HG03097 (cell line): ENCODE measurements around the gene SGCA.

Experiments used
- ATAC-seq: cut with Tn5 transposase; IDR thresholded peaks from one replicate; pipeline ENCODE4 v1.9.1; 2021; ENCODE audit not compliant: unreplicated experiment, low FRiP score

SGCA gene

DNA sequence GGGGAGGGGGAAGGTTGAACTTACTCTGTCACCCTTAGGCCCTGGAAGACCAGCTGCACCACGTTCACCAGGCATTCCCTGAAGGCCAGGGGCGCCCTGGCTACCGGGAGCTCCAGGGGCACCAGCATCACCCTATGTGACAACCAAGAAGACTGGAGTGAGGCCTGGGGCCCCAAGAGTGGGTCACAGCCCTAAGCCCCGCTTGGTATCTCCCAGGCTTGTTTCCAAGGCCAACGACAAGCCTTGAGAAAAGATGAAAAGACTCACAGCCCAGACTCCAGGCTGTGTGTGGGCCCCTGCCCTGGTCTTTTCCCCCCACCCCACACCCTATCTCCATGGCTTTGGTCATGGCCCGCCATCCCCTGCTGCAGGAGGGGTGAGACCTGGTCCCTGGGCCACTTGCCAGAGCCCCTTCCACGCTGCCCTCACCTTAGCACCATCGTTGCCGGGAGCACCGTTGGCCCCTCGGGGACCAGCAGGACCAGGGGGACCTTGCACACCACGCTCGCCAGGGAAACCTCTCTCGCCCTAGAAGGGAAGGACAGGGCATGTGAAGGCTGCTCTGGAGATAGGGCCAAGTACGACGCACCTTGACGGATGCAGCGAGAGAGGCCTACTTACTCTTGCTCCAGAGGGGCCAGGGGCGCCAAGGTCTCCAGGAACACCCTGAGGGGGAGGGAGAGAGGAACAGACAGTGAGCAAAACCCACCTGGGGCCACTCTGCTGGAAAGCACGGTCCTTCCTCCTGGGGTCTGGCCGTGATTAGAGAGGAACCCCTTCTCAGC is 25.7 kb downstream of the SGCA start:
- no peak for ATAC-seq

DNA sequence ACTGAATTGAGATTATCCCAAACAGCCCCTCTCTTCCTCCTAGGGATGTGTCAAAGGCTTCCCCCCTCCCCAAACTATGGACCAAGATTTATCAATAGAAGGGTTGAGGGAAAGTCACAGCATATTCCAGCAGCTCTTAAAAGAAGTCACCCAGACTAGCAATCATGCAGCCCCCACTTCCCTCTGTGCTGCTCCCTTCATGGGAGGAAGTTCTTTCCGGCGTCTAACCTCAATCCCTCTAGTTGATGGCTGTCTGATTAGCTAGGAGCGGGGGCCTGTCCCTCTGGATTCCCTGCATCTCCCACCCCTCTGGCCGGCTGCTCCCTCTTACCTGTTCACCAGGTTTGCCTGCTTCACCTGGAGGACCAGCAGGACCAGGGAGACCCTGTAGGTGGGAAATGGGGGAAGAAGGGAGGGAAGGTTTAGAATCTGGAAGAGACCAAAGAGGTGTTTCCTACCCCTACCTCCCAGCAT is 26.4 kb downstream of the SGCA start:
- ATAC-seq: no peak

DNA sequence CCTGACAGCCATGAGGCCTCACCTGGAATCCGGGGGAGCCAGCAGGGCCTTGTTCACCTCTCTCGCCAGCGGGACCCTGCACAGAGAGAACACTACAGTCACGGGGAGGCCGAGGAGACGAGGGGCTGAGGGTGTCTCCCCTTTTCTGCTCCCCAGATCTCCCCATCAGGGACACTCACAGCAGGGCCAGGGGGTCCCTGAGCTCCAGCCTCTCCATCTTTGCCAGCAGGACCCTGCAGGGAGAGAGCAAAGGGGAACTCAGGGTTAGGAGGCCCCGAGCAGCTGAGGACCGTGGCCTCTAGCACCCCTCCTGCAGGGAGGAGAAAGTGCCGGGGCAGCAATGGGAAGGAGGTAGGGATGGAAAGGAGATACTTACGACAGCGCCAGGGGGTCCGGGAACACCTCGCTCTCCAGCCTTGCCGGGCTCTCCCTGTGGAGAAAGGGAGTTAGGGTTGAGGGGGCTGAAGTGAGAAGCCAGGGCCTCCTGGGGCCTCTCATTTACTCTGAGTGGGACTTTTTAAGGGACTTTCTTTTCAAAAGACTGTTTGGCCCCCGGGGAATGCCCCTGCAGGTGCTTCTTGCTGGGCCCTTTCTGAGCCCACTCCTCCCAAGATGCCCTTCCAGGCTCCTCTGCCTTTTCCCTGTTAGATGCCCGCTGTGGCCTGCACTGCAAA is 26.9 kb downstream of the SGCA start:
- no peak for ATAC-seq

DNA sequence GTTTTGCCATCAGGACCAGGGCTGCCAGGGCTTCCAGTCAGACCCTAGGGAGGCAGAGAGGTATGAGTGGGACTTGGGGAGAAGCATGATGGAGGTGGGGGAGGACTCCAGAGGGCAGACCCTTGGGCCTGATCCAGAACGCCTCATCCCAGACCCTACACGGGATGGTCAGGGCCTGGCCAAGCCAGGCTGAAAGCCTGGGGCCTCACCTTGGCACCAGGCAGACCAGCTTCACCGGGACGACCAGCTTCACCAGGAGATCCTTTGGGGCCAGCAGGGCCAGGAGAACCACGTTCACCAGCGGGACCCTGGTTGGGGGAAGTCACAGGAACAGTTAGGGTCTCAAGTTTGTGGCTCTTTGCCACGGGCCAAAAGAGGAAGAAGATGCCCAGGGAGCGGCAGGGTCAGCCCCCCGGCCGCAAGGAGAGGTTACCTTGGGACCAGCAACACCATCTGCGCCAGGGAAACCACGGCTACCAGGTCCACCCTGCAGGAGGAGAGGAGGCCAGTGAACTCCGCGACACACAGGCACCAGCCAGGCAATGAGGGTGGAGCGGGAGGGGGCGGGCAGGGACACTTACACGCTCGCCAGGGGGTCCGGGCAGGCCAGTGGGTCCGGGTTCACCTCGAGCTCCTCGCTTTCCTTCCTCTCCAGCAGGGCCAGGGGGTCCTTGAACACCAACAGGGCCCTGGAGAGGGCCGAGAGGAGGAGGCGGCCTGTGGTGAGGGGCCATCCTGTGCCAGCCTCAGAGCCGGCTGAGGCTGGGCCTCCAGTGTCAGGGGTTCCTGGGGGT is 28.5 kb downstream of the SGCA start:
- ATAC-seq: no peak

DNA sequence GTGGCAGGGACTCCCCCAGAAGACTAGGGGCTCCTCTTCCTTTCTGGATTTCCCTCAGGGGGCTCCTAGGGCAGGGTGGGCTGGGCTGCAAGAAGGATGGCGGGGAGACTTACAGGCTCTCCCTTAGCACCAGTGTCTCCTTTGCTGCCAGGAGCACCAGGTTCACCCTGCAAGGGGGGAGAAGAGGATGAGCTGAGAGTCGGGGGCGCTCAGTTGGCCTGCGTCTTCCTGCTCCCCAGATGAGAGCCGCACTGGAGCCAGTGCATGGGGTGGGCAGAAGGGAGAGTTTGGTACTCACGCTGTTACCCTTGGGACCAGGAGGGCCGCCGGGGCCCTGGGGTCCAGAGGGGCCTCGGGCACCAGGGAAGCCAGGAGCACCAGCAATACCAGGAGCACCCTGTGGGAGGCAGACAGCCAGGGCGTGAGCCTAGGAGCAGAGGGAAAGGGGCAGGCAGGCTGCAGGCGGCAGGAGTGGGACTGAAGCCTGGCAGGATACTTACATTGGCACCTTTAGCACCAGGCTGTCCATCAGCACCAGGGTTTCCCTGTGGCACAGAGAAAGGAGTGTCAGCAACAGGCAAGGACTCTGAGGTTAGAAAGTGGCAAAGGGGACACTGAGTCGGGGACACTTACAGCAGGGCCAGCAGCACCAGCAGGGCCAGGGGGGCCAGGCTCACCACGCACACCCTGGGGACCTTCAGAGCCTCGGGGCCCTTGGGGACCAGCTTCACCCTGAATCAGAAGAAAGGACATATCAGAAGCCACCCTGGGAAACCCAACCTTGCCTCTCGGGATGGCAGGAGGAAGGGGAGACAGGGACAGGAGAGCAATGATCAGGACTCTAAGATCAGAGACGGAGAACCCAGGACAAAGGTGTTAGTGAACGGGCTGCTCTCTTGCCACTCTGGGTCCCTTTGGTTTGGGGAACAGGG is 29.4 kb downstream of the SGCA start:
- no peak for ATAC-seq

DNA sequence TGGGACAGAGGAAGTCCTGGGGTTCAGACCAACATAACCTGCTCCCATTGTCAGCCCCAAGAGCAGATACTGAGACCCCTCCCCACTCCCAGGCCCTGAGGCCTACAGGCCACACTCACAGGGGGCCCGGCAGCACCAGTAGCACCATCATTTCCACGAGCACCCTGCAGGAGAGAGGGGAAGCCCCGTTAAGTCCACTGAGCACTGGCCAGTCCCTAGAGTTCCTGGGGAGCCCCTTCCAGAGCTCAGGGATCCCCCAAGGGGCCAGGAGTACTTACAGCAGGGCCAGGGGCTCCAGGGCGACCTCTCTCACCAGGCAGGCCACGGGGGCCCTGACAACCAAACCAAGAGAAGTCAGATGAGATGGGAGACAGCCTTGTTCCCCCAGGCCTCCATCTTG is 30.2 kb downstream of the SGCA start:
- ATAC-seq: no peak

DNA sequence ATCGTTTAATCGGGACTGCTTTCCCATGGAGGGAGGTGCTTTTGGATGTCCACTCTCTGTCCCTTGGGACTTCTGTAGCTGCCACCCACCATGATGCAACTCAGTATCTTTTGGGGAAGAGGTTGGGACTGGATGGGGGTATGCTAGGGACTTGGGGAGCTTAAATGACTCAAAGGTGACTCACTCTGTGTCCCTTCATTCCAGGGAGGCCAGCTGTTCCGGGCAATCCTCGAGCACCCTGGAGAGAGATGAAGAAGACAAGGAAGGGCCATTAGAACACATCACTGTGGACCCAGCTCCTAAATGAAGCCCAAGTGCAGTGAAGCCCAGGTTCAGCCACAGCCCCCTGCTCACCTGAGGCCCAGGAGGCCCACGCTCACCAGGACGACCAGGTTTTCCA is 31.0 kb downstream of the SGCA start:
- ATAC-seq: no peak

DNA sequence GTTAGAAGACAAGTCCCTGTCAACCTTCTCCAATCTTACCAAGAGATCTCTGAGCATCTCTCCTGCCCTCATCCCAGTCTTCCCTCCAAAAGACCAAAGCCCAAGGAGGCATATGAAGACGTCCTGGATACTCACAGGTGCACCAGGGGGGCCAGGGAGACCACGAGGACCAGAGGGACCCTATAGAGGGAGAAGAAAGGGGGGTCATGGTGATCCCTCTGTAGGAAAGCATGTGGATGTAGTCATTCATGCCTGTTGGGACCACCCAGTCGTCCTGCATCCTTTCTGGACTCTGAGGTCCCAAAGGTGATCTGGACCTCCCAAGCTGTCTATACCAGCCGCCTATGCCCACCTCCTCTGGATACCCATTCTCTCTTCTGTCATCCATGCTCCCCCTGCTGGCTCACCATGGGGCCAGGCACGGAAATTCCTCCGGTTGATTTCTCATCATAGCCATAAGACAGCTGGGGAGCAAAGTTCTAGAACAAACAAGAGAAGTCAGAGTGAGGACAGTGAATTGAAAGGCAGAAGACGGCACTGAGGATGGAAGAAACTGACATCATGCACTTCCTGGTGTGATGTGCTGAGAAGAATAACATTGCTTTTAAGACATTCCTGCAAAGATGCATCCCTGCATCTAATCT is 32.3 kb downstream of the SGCA start:
- ATAC-seq: no peak

DNA sequence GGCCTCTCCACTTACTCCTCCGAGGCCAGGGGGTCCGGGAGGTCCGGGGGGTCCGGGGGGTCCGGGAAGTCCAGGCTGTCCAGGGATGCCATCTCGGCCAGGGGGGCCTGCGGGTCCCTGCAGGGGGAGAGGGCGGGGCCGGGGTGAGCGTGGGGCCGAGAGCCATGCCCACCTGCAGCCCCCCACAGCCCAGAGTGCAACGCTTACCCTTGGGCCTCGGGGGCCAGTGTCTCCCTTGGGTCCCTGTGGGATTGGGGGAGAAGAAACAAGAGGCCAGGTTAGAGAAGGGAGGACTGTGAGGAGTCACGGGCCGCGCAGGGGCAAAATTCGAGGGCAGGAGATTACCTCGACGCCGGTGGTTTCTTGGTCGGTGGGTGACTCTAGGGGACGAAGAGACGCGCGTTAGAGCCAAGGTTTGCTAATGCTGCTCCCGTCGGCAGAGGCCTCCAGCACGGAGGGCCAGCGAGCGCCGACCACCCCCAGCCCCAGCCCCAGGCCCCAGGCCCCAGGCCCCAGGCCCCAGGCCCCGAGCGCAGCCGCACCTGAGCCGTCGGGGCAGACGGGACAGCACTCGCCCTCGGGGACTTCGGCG is 33.5 kb downstream of the SGCA start:
- ATAC-seq: no peak

DNA sequence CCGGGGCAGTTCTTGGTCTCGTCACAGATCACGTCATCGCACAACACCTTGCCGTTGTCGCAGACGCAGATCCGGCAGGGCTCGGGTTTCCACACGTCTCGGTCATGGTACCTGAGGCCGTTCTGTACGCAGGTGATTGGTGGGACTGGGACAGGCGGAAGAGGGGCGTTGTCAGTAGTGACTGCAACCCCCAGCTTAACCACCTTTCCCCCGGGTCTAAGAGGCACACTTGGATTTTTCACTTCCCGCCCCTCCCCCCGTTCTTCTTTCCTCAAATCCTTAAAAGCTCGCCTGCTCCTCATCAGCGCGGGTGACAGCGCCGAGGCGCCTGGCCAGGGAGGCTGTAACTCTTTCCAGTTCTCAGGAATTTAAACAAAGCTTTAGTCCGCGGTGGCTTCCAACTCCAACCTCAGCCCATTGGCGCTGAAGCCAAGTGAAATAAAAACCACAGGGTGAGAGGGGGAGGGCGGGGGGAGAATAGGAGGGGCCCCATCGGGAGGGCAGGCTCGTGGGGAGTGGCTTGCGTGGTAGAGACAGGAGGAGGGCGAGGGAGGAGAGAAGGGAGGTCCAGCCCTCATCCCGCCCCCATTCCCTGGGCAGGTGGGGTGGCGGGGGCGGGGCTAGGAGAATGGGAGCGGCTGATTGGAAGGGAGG is 34.1 kb downstream of the SGCA start:
- no peak for ATAC-seq

DNA sequence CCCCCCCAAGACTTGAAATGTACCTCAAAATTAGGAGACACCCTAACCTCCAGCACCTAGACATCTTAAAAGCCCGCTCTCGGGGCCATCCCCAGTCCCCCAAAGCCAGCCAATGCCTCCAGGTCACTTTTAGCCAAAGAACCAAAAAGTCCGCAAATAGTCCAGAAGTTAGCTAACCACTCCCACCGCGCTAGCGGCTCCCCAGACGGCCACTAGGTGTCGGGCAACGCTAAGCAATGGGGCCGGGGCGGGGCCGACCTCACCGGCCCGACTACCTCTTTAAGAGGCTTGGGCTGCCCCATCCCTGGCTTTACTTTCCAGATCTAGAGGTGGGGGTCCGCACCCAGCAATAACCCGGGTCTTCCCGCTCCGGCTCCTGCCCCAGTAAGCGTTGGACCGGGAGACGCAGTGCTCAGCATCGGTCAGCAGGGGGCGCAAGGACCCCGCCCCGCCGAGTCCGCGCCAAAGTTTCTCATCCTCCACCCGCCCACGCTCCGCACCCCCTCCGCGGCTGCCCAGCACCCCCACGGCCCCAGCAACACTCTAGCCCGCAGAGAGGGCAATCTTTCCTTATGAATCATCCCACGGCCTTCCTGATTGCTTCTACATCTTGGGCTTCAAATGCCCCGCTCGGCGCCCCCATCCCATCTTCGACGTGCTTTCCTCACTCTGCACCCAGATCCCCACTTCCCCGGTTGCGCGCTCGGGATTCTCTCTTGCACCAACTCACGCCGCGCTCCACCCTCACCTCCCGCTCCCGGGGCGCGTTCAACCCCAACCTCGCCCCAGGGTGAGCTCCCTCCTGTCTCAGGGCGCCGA is 34.9 kb downstream of the SGCA start:
- no peak for ATAC-seq

DNA sequence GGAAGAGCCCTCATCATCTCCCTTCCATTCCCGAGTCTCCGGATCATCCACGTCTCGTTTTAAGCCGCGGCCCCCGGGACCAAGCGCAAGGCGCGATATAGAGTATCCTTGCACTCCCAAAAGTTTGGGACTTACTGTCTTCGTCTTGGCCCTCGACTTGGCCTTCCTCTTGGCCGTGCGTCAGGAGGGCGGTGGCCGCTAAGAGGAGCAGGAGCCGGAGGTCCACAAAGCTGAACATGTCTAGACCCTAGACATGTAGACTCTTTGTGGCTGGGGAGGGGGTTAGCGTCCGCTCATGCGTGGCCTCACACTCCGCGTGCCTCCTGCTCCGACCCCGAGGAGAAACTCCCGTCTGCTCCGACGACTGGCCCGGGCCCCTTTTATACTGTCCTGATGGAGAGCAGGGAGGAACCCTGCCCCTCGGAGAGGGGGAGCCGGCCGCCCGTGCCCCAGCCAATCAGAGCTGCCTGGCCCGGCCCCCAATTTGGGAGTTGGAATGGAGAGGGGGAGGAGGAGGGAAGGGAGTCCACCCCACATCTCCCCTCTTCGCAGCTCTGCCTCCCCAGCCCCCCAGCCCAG is 35.6 kb downstream of the SGCA start, which contains the start of gene COL1A1:
COL1A1 (minus strand) TSS at position 356 of the 579 bp plus-strand sequence; CDS start at position 238, 118 bp downstream.
- ATAC-seq: no peak

DNA sequence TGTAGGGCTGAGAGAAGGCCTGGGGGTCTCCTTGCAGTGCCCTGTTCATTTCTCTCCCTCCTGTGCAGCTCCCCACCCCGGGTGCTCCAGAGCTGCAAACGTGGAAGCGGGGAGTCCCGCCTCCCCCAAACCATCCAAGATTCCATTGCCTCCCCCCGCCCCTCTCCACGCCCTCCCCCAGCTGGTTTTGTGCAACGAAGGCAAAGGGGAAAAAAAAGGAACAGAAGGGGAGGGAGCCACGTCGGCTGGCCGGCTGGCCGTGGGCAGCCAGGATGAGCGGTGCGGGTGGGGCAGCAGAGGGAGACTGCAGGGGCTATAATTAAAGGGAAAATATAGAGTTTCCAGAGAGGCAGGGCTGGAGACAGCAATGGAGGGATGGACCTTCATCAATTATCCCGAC is 37.3 kb downstream of the SGCA start:
- ATAC-seq: no peak

DNA sequence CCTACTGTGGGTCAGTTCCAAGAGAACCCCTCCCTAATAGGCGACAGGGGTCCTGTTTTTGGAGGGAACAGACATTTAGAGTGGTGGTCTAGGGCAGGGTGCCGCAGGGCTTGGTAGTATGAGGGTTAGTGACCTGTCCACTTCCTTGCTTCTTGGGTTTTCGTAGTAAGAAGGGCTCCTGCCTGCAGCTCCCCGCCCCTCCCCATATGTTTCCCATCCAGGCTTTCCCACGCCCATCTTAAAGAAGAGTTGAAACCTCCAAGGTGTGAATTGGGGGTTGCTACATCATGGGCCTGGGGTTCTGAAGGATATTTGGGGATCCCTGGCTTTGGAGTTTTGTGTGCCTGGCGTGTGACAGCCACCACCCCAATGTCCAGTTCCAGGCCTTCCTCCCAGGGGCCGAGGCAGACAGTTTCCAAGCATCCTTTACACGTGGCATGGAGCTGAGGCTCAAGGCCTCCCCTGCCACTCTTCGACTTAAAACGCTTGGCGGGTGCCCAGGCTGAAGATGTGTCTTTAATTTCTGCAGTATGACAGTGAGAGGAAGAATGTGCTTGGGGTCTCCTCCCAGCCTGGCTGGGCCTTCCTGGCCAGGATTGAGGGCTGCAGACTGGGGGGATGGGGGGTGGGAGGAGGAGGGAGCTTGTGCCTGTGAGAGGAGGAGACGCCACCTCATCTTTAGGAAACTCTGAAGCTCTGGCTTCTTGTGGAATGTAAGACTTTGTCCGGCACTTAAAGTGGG is 38.0 kb downstream of the SGCA start:
- ATAC-seq: no peak

DNA sequence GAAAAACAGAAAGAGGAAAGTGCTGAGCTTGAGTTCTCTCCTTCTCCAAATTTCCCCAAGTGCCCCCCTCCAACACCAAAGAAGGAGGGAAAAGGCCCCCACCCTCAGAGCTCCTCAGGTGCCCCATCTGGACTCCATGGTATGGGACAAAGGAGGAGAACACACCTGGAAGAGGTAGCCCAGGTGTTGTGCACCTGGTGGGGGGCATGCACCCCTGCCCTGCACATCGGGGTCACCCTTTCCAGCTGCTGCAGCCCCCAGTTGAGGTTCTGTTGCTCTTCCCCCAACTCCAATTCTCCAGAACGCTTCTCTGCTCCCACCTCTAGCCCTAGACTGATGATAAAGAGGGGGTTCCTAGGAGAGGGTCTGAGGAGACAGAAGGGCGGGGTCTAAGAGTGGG is 38.6 kb downstream of the SGCA start:
- ATAC-seq: no peak

DNA sequence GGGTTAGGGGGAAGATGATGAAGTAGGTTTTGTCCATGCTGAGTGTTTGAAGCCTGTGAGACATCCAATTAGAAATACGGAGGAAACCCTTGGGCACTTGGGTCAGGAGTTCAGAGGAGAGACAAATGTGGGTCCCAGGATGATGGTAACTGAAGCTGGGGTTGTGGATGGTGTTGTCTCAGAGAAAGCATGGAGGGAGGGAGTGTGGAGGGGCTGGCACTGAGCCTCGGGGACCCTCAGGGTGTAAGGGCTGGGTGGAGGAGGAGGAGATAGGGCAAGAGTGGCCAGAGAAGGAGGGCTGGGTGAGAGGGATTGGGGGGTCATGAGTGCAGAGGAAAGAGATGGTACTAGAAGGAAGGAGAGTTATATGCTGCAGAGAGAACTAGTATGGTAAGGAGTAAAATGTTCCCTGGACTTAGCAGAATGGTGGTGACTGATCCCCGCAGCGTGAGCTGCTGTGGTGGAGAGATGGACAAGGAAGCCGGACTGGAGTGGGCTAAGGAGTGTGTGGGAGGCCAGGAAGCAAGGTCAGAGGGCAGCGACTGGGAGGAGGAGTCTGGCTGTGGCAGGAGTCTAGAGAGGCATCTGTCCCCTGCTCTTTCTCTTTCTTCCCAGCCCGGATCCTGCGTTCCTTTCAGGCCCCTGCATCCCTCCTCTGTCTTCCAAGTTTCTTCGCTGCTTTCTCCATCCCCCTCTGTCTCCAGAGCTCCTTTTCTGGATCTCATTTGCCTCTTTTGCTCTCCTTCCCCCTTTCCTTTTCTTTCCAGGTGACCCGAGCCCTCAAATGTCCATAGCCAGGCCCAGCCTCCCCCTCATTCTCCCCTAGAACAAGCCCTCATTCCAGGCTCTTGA is 39.5 kb downstream of the SGCA start:
- no peak for ATAC-seq
